GM21619 (cell line): ENCODE results near the gene RARRES1.

ENCODE experiments used
- ATAC-seq: cut with Tn5 transposase; IDR thresholded peaks from one replicate; pipeline ENCODE4 v1.9.1; 2021; ENCODE audit not compliant: unreplicated experiment

Gene RARRES1

GRCh38 chr3:158766364-158766763 is 34.1 kb upstream of the RARRES1 start:
- no peak for ATAC-seq

- no peak for ATAC-seq
These were observed 33.4 kb upstream of the RARRES1 start for GRCh38 chr3:158765518-158766205.

GRCh38 chr3:158763421-158763820 is 31.2 kb upstream of the RARRES1 start:
- no peak for ATAC-seq

GRCh38 chr3:158762701-158763100 is 30.4 kb upstream of the RARRES1 start:
- ATAC-seq: no peak

- no peak for ATAC-seq
These were observed 29.1 kb upstream of the RARRES1 start for GRCh38 chr3:158761350-158761749.

- no peak for ATAC-seq
These were observed 23.2 kb upstream of the RARRES1 start for GRCh38 chr3:158755421-158755820.

- ATAC-seq: no peak
These were observed 21.6 kb upstream of the RARRES1 start for GRCh38 chr3:158753854-158754253.

- no peak for ATAC-seq
These were observed 19.1 kb upstream of the RARRES1 start for GRCh38 chr3:158751316-158751715.

GRCh38 chr3:158750016-158750415 is 17.8 kb upstream of the RARRES1 start:
- no peak for ATAC-seq

GRCh38 chr3:158749526-158749925 is 17.3 kb upstream of the RARRES1 start:
- ATAC-seq: no peak

- ATAC-seq: no peak
These were observed 16.1 kb upstream of the RARRES1 start for GRCh38 chr3:158748237-158748828.

GRCh38 chr3:158747417-158747816 is 15.2 kb upstream of the RARRES1 start:
- ATAC-seq: peak; percentile 6

- ATAC-seq: no peak
These were observed 13.3 kb upstream of the RARRES1 start for GRCh38 chr3:158745551-158745950.

GRCh38 chr3:158744567-158745288 is 12.5 kb upstream of the RARRES1 start:
- no peak for ATAC-seq

- no peak for ATAC-seq
These were observed 11.7 kb upstream of the RARRES1 start for GRCh38 chr3:158743664-158744566.

GRCh38 chr3:158742871-158743663 is 10.8 kb upstream of the RARRES1 start:
- ATAC-seq: no peak

GRCh38 chr3:158739661-158740060 is 7.4 kb upstream of the RARRES1 start:
- ATAC-seq: no peak

GRCh38 chr3:158739078-158739477 is 6.8 kb upstream of the RARRES1 start:
- no peak for ATAC-seq

- ATAC-seq: no peak
These were observed 6.4 kb upstream of the RARRES1 start for GRCh38 chr3:158738653-158739052.

- ATAC-seq: no peak
These were observed 5.8 kb upstream of the RARRES1 start for GRCh38 chr3:158737976-158738615.
